H9 (cell line): ENCODE results near the gene GNA15. TPM values are rescaled to one million over a fixed set of nuclear protein-coding genes. Genes with fewer than 3 reads are reported as not detected.

ENCODE experiments used
- DNase-seq: peaks from one replicate; pipeline ENCODE4 v3.0.0-alpha.2; 2017
- H2AFZ ChIP-seq: one replicate; pipeline ENCODE4 v1.6.1; 2013; ENCODE audit warnings: mild to moderate bottlenecking, low read length, control low read depth, moderate library complexity
- H2AK5ac ChIP-seq: 2 replicates; pipeline ENCODE4 v1.6.1; 2013; ENCODE audit warnings: low read length, control low read depth, mixed read lengths; ENCODE audit not compliant: insufficient read length
- H2BK120ac ChIP-seq: one replicate; pipeline ENCODE4 v1.6.1; 2013; ENCODE audit warnings: low read depth, mild to moderate bottlenecking, low read length, control low read depth, inconsistent platforms; ENCODE audit not compliant: poor library complexity, severe bottlenecking
- H2BK12ac ChIP-seq: 2 replicates; pipeline ENCODE4 v1.6.1; 2013; ENCODE audit warnings: low read length, control low read depth, mixed read lengths, low read depth; ENCODE audit not compliant: insufficient read length
- H2BK15ac ChIP-seq: 2 replicates; pipeline ENCODE4 v1.6.1; 2013; ENCODE audit warnings: low read depth, low read length, control low read depth
- H2BK20ac ChIP-seq: one replicate; pipeline ENCODE4 v1.6.1; 2013; ENCODE audit warnings: low read depth, mild to moderate bottlenecking, low read length, control low read depth, inconsistent platforms; ENCODE audit not compliant: poor library complexity, severe bottlenecking
- H2BK5ac ChIP-seq: 2 replicates; pipeline ENCODE4 v1.6.1; 2013; ENCODE audit warnings: low read length, control low read depth, mixed read lengths; ENCODE audit not compliant: insufficient read length
- H3K14ac ChIP-seq: 2 replicates; pipeline ENCODE4 v1.6.1; 2013; ENCODE audit warnings: low read length, control low read depth; ENCODE audit not compliant: insufficient read depth
- H3K18ac ChIP-seq: 2 replicates; pipeline ENCODE4 v1.6.1; 2013; ENCODE audit warnings: low read depth, mild to moderate bottlenecking, mixed read lengths, low read length, control low read depth; ENCODE audit not compliant: insufficient read length
- H3K23ac ChIP-seq: 2 replicates; pipeline ENCODE4 v1.6.1; 2013; ENCODE audit warnings: low read length, control low read depth, mixed read lengths, low read depth; ENCODE audit not compliant: insufficient read length
- H3K23me2 ChIP-seq: 2 replicates; pipeline ENCODE4 v1.6.1; 2013; ENCODE audit warnings: low read depth, mild to moderate bottlenecking, mixed read lengths, low read length, control low read depth; ENCODE audit not compliant: insufficient read length, poor library complexity, severe bottlenecking
- H3K27ac ChIP-seq: 2 replicates; pipeline ENCODE4 v1.5.1; 2013; ENCODE audit warnings: low read length, control low read depth, mixed read lengths, low read depth; ENCODE audit not compliant: insufficient read length
- H3K27me3 ChIP-seq: 2 replicates; pipeline ENCODE4 v1.6.1; 2013; ENCODE audit warnings: low read length, control low read depth, inconsistent platforms; ENCODE audit not compliant: insufficient read depth
- H3K4ac ChIP-seq: 2 replicates; pipeline ENCODE4 v1.6.1; 2013; ENCODE audit warnings: low read depth, mild to moderate bottlenecking, control low read depth, inconsistent platforms, low read length, moderate library complexity
- H3K4me1 ChIP-seq: 2 replicates; pipeline ENCODE4 v1.6.1; 2013; ENCODE audit warnings: low read length, control low read depth, inconsistent platforms; ENCODE audit not compliant: insufficient read depth
- H3K4me2 ChIP-seq: 2 replicates; pipeline ENCODE4 v1.6.1; 2013; ENCODE audit warnings: low read length, control low read depth, mixed read lengths; ENCODE audit not compliant: insufficient read length, insufficient read depth
- H3K56ac ChIP-seq: 2 replicates; pipeline ENCODE4 v1.6.1; 2013; ENCODE audit warnings: low read depth, mild to moderate bottlenecking, mixed read lengths, low read length, control low read depth; ENCODE audit not compliant: insufficient read length
- H3K79me1 ChIP-seq: 2 replicates; pipeline ENCODE4 v1.6.1; 2013; ENCODE audit warnings: low read depth, mild to moderate bottlenecking, moderate library complexity, low read length, control low read depth, inconsistent platforms; ENCODE audit not compliant: insufficient read depth, poor library complexity, severe bottlenecking
- H3K79me2 ChIP-seq: 2 replicates; pipeline ENCODE4 v1.6.1; 2013; ENCODE audit warnings: low read length, control low read depth, inconsistent platforms; ENCODE audit not compliant: insufficient read depth
- H3K9ac ChIP-seq: 2 replicates; pipeline ENCODE4 v1.6.1; 2013; ENCODE audit warnings: low read length, control low read depth, mixed read lengths; ENCODE audit not compliant: insufficient read length; ENCODE audit errors: extremely low read depth
- H3K9me3 ChIP-seq: one replicate; pipeline ENCODE4 v1.6.1; 2013; ENCODE audit warnings: low read depth, low read length, inconsistent platforms; ENCODE audit not compliant: control insufficient read depth
- H3T11ph ChIP-seq: one replicate; pipeline ENCODE4 v1.6.1; 2013; ENCODE audit warnings: mild to moderate bottlenecking, low read length, control low read depth, inconsistent platforms
- H4K20me1 ChIP-seq: one replicate; pipeline ENCODE4 v1.6.1; 2013; ENCODE audit not compliant: control insufficient read depth, insufficient read length, insufficient read depth
- H4K5ac ChIP-seq: 2 replicates; pipeline ENCODE4 v1.6.1; 2013; ENCODE audit warnings: low read depth, mild to moderate bottlenecking, mixed read lengths, low read length, control low read depth; ENCODE audit not compliant: insufficient read length
- H4K8ac ChIP-seq: replicated peaks from 2 replicates; pipeline ENCODE4 v1.6.1; 2013; ENCODE audit warnings: low read length, control low read depth, mixed read lengths, low read depth; ENCODE audit not compliant: insufficient read length
- H4K91ac ChIP-seq: 2 replicates; pipeline ENCODE4 v1.6.1; 2013; ENCODE audit warnings: low read depth, mild to moderate bottlenecking, moderate library complexity, mixed read lengths, low read length, control low read depth; ENCODE audit not compliant: insufficient read length
- H3K27ac Mint-ChIP-seq, 3 experiments: 2 replicates in 2 of 3; 3 replicates in 1 of 3; pipeline ENCODE4 v1.8.0; 2020 to 2021; ENCODE audit warnings: mixed read lengths in 3 of 3, mild to moderate bottlenecking in 1 of 3, moderate library complexity in 1 of 3
- H3K27me3 Mint-ChIP-seq: 2 replicates; pipeline ENCODE4 v1.8.0; 2021; ENCODE audit warnings: low read depth, mild to moderate bottlenecking, moderate library complexity, mixed read lengths
- H3K36me3 Mint-ChIP-seq, 3 experiments: 2 replicates in 2 of 3; 3 replicates in 1 of 3; pipeline ENCODE4 v1.8.0; 2020 to 2021; ENCODE audit warnings: low read depth in 3 of 3, mixed read lengths in 3 of 3; ENCODE audit not compliant: insufficient read depth in 1 of 3
- H3K4me1 Mint-ChIP-seq, 2 experiments: 2 replicates each; pipeline ENCODE4 v1.8.0; 2020; ENCODE audit warnings: mixed read lengths in 2 of 2
- H3K4me3 Mint-ChIP-seq, 2 experiments: 2 replicates in 1 of 2; 3 replicates in 1 of 2; pipeline ENCODE4 v1.8.0; 2020 to 2021; ENCODE audit warnings: mild to moderate bottlenecking in 2 of 2, mixed read lengths in 2 of 2, moderate library complexity in 1 of 2
- H3K9me3 Mint-ChIP-seq, 2 experiments: 2 replicates in 1 of 2; 3 replicates in 1 of 2; pipeline ENCODE4 v1.8.0; 2020; ENCODE audit warnings: mild to moderate bottlenecking in 2 of 2, mixed read lengths in 2 of 2, moderate library complexity in 1 of 2
- WGBS: extraction: QIAGEN DNeasy Blood & Tissue Kit; methylation state at CpG from one replicate; pipeline ENCODE4 v1.1.7; 2013; ENCODE audit warnings: missing lambda C conversion rate, low lambda C conversion rate, mixed read lengths; ENCODE audit not compliant: insufficient read length; ENCODE audit errors: extremely low coverage; 5-methylcytosine and 5-hydroxymethylcytosine counted together
- total RNA-seq: library from RNA; stranded (reverse); gene quantifications from 2 replicates; pipeline ENCODE4 v1.2.1, GENCODE V29; 2021
- TF ChIP-seq, protein P1 (sequence below): fragments of 200-600 bp; sonication (generic); conservative IDR thresholded peaks from 3 replicates; pipeline ENCODE4 v1.8.0; 2021; ENCODE audit warnings: antibody characterized with exemption, mild to moderate bottlenecking

Gene GNA15
- total RNA-seq, 1 experiment from 2014 or later, result not detected

DNA sequence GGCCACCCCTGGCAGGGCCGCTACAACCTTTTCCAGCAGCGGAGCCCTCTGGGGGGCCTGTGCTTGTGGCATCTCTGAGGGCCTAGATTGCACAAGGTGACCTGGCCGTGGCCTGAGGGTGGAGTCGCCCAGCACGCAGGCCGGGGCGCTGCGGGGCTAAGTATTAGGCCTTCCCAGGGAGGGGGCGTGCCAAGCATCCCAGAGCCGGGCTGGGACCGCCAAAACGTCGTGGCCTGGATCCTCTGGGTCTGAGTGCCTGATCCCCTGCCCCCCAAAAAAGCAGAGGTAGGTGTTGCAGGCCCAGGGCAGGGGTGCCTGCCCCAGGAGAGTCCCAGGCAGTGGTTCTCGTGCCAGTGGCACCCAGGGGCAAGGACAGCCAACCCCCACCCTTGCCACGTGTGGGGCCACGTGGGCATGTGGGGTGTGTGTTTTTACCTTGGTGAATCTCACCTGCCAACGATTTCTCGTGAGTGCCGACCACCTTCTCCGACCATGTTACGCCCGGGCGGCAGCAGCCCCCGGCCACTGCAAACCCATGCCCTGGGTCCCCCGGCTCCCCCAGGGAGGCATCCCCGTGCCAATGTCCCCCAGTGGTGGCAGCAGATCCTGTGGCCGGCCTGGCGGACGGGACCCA is 12.6 kb upstream of the GNA15 start:
- Histone ChIP-seq H3K23me2 (no peaks in the 10 kb centered on the region), H3T11ph (no peak overlapping the region), H3K27me3 (no peaks in the 10 kb centered on the region), H3K56ac (no peak overlapping the region), H3K14ac (no peak overlapping the region), H3K18ac (no peak overlapping the region), H3K9me3 (no peaks in the 10 kb centered on the region), H3K4ac (no peak overlapping the region), H2AK5ac (no peak overlapping the region), H3K27ac (no peak overlapping the region), H4K8ac (no peak overlapping the region), H3K23ac (no peak overlapping the region), H3K79me2 (no peaks in the 10 kb centered on the region), H4K91ac (no peak overlapping the region), H2BK15ac (no peak overlapping the region), H3K79me1 (no peaks in the 10 kb centered on the region), H4K20me1 (peaks cover 2% of the 10 kb centered on the region), H2BK120ac (no peak overlapping the region), H2BK12ac (no peak overlapping the region), H4K5ac (no peak overlapping the region), H2BK20ac (no peak overlapping the region), H3K4me2 (no peak overlapping the region), H2AFZ (no peak overlapping the region), H2BK5ac (no peak overlapping the region), H3K9ac (no peak overlapping the region), H3K4me1 (no peaks in the 10 kb centered on the region)
- Mint-ChIP-seq H3K27me3 (no peaks in the 10 kb centered on the region), H3K27ac (no peak overlapping the region), H3K4me3 (no peak overlapping the region), H3K9me3 (no peaks in the 10 kb centered on the region), H3K4me1 (peaks cover 0 to 2% of the 10 kb centered on the region in 2 experiments; a peak in 1 of 4 replicates), H3K36me3 (peaks cover 0 to 4% (median 0%) of the 10 kb centered on the region in 3 experiments; a peak in 2 of 7 replicates)
- DNase-seq, result no peak
- TF ChIP-seq, protein P1, sequence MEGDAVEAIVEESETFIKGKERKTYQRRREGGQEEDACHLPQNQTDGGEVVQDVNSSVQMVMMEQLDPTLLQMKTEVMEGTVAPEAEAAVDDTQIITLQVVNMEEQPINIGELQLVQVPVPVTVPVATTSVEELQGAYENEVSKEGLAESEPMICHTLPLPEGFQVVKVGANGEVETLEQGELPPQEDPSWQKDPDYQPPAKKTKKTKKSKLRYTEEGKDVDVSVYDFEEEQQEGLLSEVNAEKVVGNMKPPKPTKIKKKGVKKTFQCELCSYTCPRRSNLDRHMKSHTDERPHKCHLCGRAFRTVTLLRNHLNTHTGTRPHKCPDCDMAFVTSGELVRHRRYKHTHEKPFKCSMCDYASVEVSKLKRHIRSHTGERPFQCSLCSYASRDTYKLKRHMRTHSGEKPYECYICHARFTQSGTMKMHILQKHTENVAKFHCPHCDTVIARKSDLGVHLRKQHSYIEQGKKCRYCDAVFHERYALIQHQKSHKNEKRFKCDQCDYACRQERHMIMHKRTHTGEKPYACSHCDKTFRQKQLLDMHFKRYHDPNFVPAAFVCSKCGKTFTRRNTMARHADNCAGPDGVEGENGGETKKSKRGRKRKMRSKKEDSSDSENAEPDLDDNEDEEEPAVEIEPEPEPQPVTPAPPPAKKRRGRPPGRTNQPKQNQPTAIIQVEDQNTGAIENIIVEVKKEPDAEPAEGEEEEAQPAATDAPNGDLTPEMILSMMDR, result no peak
- no CpG with 5 or more reads among the region's 29 CpGs for WGBS
